KMS-11 (cell line): ENCODE results near the gene FBXO38.

ENCODE experiments used
- H2AFZ ChIP-seq: fragments of 200-600 bp; sonication (generic); 2 replicates; pipeline ENCODE4 v1.6.1; 2016; ENCODE audit warnings: antibody characterized with exemption, mixed run types, low read depth
- H3K27ac ChIP-seq: fragments of 200-600 bp; sonication (generic); 2 replicates; pipeline ENCODE4 v1.6.1; 2016; ENCODE audit warnings: mild to moderate bottlenecking, mixed run types
- H3K27me3 ChIP-seq: fragments of 200-600 bp; sonication (generic); 2 replicates; pipeline ENCODE4 v1.6.1; 2017; ENCODE audit warnings: mild to moderate bottlenecking, low read depth, mixed run types, moderate library complexity; ENCODE audit not compliant: insufficient read depth
- H3K36me3 ChIP-seq: fragments of 200-600 bp; sonication (generic); 2 replicates; pipeline ENCODE4 v1.6.1; 2017; ENCODE audit warnings: mild to moderate bottlenecking, mixed run types; ENCODE audit not compliant: insufficient read depth
- H3K4me1 ChIP-seq: fragments of 200-600 bp; sonication (generic); 2 replicates; pipeline ENCODE4 v1.6.1; 2016; ENCODE audit warnings: mild to moderate bottlenecking, low read depth, mixed run types; ENCODE audit not compliant: poor library complexity, severe bottlenecking
- H3K4me2 ChIP-seq: fragments of 200-600 bp; sonication (generic); 2 replicates; pipeline ENCODE4 v1.7.0; 2016; ENCODE audit warnings: mild to moderate bottlenecking, mixed run types
- H3K4me3 ChIP-seq: fragments of 200-600 bp; sonication (generic); IDR thresholded peaks from 2 replicates; pipeline ENCODE4 v1.6.1; 2017; ENCODE audit warnings: low read depth, low read length, mixed read lengths; ENCODE audit not compliant: insufficient read depth
- H3K79me2 ChIP-seq: fragments of 200-600 bp; sonication (generic); 2 replicates; pipeline ENCODE4 v1.6.1; 2016; ENCODE audit warnings: low read depth, mixed run types; ENCODE audit not compliant: insufficient read depth
- H3K9ac ChIP-seq: fragments of 200-600 bp; sonication (generic); 2 replicates; pipeline ENCODE4 v1.6.1; 2016; ENCODE audit warnings: mild to moderate bottlenecking, mixed run types
- H4K20me1 ChIP-seq: fragments of 200-600 bp; sonication (generic); 2 replicates; pipeline ENCODE4 v1.6.1; 2016; ENCODE audit warnings: mild to moderate bottlenecking, mixed run types; ENCODE audit not compliant: insufficient read depth
- TF ChIP-seq, protein P1 (sequence below): fragments of 200-600 bp; sonication (generic); conservative IDR thresholded peaks from 2 replicates; pipeline ENCODE4 v1.6.1; 2017; ENCODE audit warnings: low read depth, mild to moderate bottlenecking, antibody characterized with exemption, low read length, moderate library complexity, mixed read lengths

Gene FBXO38

DNA sequence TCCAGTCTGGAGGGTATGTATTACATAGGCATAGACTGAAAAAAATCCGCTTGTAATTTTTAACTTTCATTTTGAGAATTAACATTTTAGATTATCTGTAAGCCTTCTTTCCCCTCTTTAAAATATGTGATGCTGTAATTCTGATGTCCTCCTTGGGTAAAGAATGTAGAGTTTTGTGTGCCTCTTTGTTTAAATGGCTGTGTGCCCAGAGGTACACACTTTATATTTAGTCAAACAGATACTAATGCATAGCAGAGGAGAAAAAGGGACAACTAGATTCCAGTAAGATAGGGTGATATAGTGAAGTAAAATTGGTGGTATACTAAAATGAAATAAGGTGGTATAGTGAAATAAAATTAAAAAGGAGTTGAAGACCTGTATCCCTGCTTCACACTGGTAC, 1.3 kb downstream of the FBXO38 start:
- no peaks in the 10 kb centered on the region for H3K36me3 ChIP-seq
- peak overlapping the region; percentile 91 for H3K4me2 ChIP-seq
- H3K79me2 ChIP-seq: peaks cover 38% of the 10 kb centered on the region
- TF ChIP-seq, protein P1, sequence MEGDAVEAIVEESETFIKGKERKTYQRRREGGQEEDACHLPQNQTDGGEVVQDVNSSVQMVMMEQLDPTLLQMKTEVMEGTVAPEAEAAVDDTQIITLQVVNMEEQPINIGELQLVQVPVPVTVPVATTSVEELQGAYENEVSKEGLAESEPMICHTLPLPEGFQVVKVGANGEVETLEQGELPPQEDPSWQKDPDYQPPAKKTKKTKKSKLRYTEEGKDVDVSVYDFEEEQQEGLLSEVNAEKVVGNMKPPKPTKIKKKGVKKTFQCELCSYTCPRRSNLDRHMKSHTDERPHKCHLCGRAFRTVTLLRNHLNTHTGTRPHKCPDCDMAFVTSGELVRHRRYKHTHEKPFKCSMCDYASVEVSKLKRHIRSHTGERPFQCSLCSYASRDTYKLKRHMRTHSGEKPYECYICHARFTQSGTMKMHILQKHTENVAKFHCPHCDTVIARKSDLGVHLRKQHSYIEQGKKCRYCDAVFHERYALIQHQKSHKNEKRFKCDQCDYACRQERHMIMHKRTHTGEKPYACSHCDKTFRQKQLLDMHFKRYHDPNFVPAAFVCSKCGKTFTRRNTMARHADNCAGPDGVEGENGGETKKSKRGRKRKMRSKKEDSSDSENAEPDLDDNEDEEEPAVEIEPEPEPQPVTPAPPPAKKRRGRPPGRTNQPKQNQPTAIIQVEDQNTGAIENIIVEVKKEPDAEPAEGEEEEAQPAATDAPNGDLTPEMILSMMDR: no peak
- H4K20me1 ChIP-seq: no peaks in the 10 kb centered on the region
- H3K27me3 ChIP-seq: no peaks in the 10 kb centered on the region
- no peak overlapping the region for H2AFZ ChIP-seq
- H3K9ac ChIP-seq: no peak overlapping the region
- no peak overlapping the region for H3K4me3 ChIP-seq
- peaks cover 16% of the 10 kb centered on the region for H3K4me1 ChIP-seq
- H3K27ac ChIP-seq: no peak overlapping the region

DNA sequence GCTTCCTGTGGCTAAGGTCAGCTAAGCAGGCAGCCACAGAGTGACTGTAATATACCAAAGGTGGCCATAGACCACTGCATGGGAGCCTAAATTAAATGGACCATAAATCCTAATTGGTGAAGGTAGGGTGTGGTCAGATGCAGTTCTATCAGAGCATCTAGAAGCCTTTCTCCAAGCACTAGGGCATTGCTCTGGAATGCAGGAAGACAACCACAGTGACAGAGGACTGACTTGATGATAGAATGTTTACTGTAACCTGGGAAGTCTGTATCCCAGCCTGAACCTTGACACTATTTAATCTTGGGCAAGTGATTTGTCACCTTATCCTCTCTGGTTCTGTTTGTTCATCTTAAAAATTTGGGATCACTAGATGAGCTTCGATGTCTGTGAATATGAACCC, 2.3 kb downstream of the FBXO38 start:
- Histone ChIP-seq H3K9ac (no peak overlapping the region), H3K4me2 (no peak overlapping the region), H3K36me3 (no peaks in the 10 kb centered on the region), H2AFZ (no peak overlapping the region), H3K27ac (no peak overlapping the region), H4K20me1 (no peaks in the 10 kb centered on the region), H3K27me3 (no peaks in the 10 kb centered on the region), H3K4me1 (peaks cover 16% of the 10 kb centered on the region), H3K79me2 (peaks cover 47% of the 10 kb centered on the region), H3K4me3 (no peak overlapping the region)
- TF ChIP-seq, protein P1: no peak

DNA sequence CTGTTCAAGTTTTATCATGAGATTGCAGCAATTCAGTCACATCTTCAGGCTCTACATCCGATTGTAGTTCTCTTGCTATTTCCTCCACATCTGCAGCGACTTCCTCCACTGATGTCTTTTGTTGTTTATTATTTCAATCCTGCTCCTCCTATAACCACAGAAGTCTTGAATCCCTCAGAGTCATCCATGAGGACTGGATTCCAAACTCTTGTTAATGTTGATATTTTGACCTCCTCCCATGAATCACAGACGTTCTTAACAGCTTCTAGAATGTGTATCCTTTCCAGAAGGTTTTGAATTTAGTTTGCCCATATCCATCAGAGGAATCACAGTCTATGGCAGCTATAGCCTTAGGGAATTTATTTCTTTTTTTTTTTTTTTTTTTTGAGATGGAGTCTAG, 3.6 kb downstream of the FBXO38 start:
- TF ChIP-seq, protein P1: no peak
- H3K27me3 ChIP-seq: no peaks in the 10 kb centered on the region
- H4K20me1 ChIP-seq: no peaks in the 10 kb centered on the region
- no peaks in the 10 kb centered on the region for H3K36me3 ChIP-seq
- H3K4me3 ChIP-seq: no peak overlapping the region
- no peak overlapping the region for H2AFZ ChIP-seq
- no peak overlapping the region for H3K27ac ChIP-seq
- H3K4me2 ChIP-seq: no peak overlapping the region
- H3K4me1 ChIP-seq: peaks cover 16% of the 10 kb centered on the region
- H3K9ac ChIP-seq: no peak overlapping the region
- H3K79me2 ChIP-seq: peaks cover 50% of the 10 kb centered on the region

DNA sequence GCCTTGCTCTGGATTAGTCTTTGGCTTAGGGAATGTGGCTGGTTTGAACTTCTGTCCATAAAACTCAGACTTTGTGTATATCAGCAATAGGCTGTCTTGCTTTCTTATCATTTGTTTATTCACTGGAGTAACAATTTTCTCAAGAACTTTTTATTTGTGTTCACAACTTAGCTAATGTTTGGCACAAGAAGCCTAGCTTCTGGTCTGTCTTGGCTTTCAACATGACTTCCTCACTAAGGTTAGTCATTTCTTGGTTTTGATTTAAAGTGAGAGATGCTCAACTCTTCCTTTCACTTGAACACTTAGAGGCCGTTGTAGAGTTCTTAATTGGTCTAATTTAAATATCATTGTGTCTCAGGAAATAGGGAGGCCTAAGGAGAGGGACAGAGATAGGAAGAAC, 4.9 kb downstream of the FBXO38 start:
- H3K4me3 ChIP-seq: no peak overlapping the region
- no peaks in the 10 kb centered on the region for H3K27me3 ChIP-seq
- TF ChIP-seq, protein P1: no peak
- H3K36me3 ChIP-seq: no peaks in the 10 kb centered on the region
- peaks cover 50% of the 10 kb centered on the region for H3K79me2 ChIP-seq
- H4K20me1 ChIP-seq: no peaks in the 10 kb centered on the region
- H3K27ac ChIP-seq: no peak overlapping the region
- peaks cover 10% of the 10 kb centered on the region for H3K4me1 ChIP-seq
- H2AFZ ChIP-seq: no peak overlapping the region
- H3K9ac ChIP-seq: no peak overlapping the region
- no peak overlapping the region for H3K4me2 ChIP-seq

GRCh38 chr5:148390914-148391313, 7.2 kb downstream of the FBXO38 start:
- Histone ChIP-seq H3K27me3 (no peaks in the 10 kb centered on the region), H3K27ac (no peak overlapping the region), H3K4me3 (no peak overlapping the region), H3K79me2 (peaks cover 31% of the 10 kb centered on the region; the same call in 1 of the 2 replicates), H2AFZ (no peak overlapping the region), H3K9ac (no peak overlapping the region), H4K20me1 (no peaks in the 10 kb centered on the region), H3K4me2 (no peak overlapping the region), H3K36me3 (peaks cover 4% of the 10 kb centered on the region; the same call in 1 of the 2 replicates), H3K4me1 (no peaks in the 10 kb centered on the region)
- TF ChIP-seq, protein P1: no peak
